D721Med (cell line): ENCODE measurements around the gene CLTA.
"Not testable (repeated sequence)": the region's sequence is repeated elsewhere in the genome, so short reads cannot be mapped to it uniquely, and the experiment has no call there.

Experiments
- DNase-seq: peaks from one replicate; pipeline ENCODE4 v3.0.0; 2011; ENCODE audit warnings: low spot score; ENCODE audit not compliant: insufficient read length
- FAIRE-seq: peaks from 2 replicates; lab custom pipeline; 2011; peaks lifted over from hg19 to GRCh38; lab: Jason Lieb, UNC
- CTCF ChIP-seq: IDR thresholded peaks from 2 replicates; pipeline ENCODE4 v1.5.1; 2012; ENCODE audit warnings: mild to moderate bottlenecking, control low read depth; ENCODE audit not compliant: insufficient read depth; ENCODE audit errors: missing control alignments

Gene CLTA

GRCh38 chr9:36174271-36174670, 16.4 kb upstream of the CLTA start:
- no peak for TF ChIP-seq CTCF
- no peak for DNase-seq
- no peak for FAIRE-seq

DNA sequence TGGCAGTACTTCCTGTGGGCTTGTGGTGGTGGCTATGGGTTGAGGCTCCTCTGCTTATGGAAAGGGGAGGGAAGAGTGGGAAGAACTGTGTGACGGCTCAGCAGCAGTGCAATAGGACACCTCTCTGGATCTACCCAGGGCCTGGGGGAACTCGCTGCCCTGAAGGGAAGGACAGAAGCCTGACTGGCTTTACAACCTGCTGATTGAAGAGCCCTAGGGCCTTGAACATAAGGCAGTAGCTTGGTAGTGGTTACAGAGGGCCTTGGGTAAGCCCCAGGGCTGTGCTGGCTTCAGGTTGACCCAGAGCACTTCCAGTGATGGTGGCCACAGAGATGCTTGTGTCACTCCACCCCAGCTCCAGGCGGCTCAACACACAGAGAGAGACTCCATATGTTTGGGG, 16.0 kb upstream of the CLTA start:
- no peak for TF ChIP-seq CTCF
- DNase-seq (no peak), FAIRE-seq (no peak)

DNA sequence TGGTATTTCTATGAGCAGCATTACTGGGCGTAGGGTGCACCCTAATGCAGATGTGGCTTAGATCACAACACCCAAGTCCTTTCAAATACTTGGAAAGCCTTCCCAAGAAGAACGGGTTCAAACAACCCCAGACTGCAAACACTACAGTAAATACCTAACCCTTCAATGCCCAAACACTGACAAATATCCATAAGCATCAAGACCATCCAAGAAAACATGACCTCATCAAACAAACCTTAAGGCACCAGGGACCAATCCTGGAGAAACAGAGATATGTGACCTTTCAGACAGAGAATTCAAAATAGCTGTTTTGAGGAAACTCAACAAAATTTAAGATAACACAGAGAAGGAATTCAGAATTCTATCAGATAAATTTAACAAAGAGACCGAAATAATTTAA, 15.5 kb upstream of the CLTA start:
- not testable (repeated sequence) for DNase-seq, FAIRE-seq

GRCh38 chr9:36176496-36176895, 14.2 kb upstream of the CLTA start:
- not testable (repeated sequence) for FAIRE-seq, DNase-seq

DNA sequence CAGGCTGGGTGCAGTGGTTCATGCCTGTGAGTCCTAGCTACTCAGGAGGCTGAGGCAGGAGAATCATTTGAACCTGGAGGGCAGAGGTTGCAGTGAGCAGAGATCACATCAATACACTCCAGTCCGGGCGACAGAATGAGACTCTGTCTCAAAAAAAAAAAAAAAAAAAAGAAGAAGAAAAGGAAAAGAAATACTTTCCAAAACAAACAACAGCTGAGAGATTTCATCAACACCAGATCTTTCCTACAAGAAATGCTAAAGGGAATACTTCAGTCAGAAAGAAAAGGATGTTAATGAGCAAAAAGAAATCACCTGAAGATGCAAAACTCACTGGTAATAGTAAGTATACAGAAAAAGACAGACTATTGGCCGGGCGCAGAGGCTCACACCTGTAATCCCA, 13.2 kb upstream of the CLTA start:
- no peak for TF ChIP-seq CTCF
- no peak for DNase-seq
- no peak for FAIRE-seq

DNA sequence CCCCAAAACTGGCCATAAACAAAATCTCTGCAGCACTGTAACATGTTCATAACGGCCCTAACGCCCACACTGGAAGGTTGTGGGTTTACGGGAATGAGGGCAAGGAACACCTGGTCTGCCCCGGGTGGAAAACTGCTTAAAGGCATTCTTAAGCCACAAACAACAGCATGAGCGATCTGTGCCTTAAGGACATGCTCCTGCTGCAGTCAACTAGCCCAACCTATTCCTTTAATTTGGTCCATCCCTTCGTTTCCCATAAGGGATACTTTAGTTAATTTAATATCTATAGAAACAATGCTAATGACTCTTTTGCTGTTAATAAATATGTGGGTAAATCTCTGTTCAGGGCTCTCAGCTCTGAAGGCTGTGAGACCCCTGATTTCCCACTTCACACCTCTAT, 10.5 kb upstream of the CLTA start:
- FAIRE-seq, DNase-seq: not testable (repeated sequence)

- FAIRE-seq (no peak), DNase-seq (no peak)
- TF ChIP-seq CTCF, result no peak
Measured at GRCh38 chr9:36187414-36187813, 3.3 kb upstream of the CLTA start.

- no peak for TF ChIP-seq CTCF
- DNase-seq (no peak), FAIRE-seq (no peak)
Measured at GRCh38 chr9:36188212-36188611, 2.5 kb upstream of the CLTA start.

GRCh38 chr9:36189976-36190375, 745 bp upstream of the CLTA start:
- no peak for TF ChIP-seq CTCF
- FAIRE-seq, result no peak
- DNase-seq, result no peak
